Measurements from ENCODE around the gene MATR3.

Gene MATR3

GRCh38 chr5:139256820-139257219, 36.7 kb upstream of the MATR3 start:
- Histone ChIP-seq H3K4me2 (ENCODE audit: low read length) (no peak overlapping the region), H3F3A (ENCODE audit: control insufficient read depth, insufficient read depth) (no peaks in the 10 kb centered on the region), H3K9me2 (replicated peaks; ENCODE audit: control insufficient read depth, low read length) (no peaks in the 10 kb centered on the region), H3K4me1 (ENCODE audit: control insufficient read depth, low read length) (no peaks in the 10 kb centered on the region), H3K27me3 (ENCODE audit: control insufficient read depth, low read length) (peaks cover 20% of the 10 kb centered on the region), H3K36me3 (ENCODE audit: control insufficient read depth, low read length) (no peaks in the 10 kb centered on the region), H3K79me2 (ENCODE audit: control insufficient read depth, low read length) (no peaks in the 10 kb centered on the region), H3K27ac (ENCODE audit: low read depth, low read length) (no peak overlapping the region), H3K9me3 (ENCODE audit: control insufficient read depth, insufficient read depth, low read length) (no peaks in the 10 kb centered on the region), H3K4me3 (ENCODE audit: low read length) (no peak overlapping the region), H4K20me1 (ENCODE audit: control insufficient read depth, insufficient read depth, low read depth, low read length) (no peaks in the 10 kb centered on the region)
- TF ChIP-seq CTCF (IDR thresholded peaks at IDR 0.05; ENCODE audit: low read depth, low read length, poor library complexity, severe bottlenecking): no peak
- no peak for TF ChIP-seq EZH2phosphoT487 (IDR thresholded peaks at IDR 0.05; ENCODE audit: borderline replicate concordance, low read length)

DNA sequence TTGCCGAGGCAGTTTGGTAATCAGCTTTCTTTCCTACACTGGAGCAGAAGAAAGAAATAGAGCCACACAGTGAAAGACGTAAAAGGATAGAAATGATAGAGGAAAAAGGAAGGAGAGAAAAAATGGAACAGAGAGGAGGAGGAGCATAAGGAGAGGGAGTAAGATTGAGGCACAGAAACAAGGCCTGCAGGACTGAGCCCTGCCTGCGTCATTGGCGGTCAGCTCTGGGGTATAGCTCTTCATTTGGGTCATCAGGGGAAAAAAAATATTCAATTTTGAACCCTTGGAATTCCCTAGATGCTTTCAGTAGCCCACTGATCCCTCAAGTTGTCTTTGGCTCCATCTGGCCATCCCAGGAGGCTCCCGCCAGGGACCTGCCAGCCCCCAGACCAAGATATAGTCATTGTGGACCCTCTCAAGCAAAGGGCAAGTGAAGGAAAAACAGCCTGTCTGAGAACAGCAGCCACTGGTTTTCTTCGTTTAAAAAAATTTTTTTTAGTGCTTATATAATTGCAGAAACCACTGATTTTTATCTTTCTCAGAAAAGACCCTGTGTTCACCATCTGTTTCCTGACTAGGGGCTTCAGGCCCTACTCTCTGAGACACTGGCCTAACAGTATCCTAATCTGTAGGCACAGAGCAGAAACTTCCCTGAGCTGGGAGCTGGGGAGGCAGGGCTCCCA, 31.3 kb upstream of the MATR3 start:
- no peak overlapping the region for H3K4me2 ChIP-seq (ENCODE audit: low read length)
- H3K9me2 ChIP-seq (replicated peaks; ENCODE audit: control insufficient read depth, low read length): no peaks in the 10 kb centered on the region
- H3K27me3 ChIP-seq (ENCODE audit: control insufficient read depth, low read length): peaks cover 20% of the 10 kb centered on the region
- TF ChIP-seq EZH2phosphoT487 (IDR thresholded peaks at IDR 0.05; ENCODE audit: borderline replicate concordance, low read length) (no peak), CTCF (IDR thresholded peaks at IDR 0.05; ENCODE audit: low read depth, low read length, poor library complexity, severe bottlenecking) (no peak)
- H3K4me3 ChIP-seq (ENCODE audit: low read length): no peak overlapping the region
- H3K79me2 ChIP-seq (ENCODE audit: control insufficient read depth, low read length): no peaks in the 10 kb centered on the region
- H4K20me1 ChIP-seq (ENCODE audit: control insufficient read depth, insufficient read depth, low read depth, low read length): no peaks in the 10 kb centered on the region
- H3K4me1 ChIP-seq (ENCODE audit: control insufficient read depth, low read length): no peaks in the 10 kb centered on the region
- no peaks in the 10 kb centered on the region for H3K36me3 ChIP-seq (ENCODE audit: control insufficient read depth, low read length)
- no peaks in the 10 kb centered on the region for H3F3A ChIP-seq (ENCODE audit: control insufficient read depth, insufficient read depth)
- no peak overlapping the region for H3K27ac ChIP-seq (ENCODE audit: low read depth, low read length)
- no peaks in the 10 kb centered on the region for H3K9me3 ChIP-seq (ENCODE audit: control insufficient read depth, insufficient read depth, low read length)

DNA sequence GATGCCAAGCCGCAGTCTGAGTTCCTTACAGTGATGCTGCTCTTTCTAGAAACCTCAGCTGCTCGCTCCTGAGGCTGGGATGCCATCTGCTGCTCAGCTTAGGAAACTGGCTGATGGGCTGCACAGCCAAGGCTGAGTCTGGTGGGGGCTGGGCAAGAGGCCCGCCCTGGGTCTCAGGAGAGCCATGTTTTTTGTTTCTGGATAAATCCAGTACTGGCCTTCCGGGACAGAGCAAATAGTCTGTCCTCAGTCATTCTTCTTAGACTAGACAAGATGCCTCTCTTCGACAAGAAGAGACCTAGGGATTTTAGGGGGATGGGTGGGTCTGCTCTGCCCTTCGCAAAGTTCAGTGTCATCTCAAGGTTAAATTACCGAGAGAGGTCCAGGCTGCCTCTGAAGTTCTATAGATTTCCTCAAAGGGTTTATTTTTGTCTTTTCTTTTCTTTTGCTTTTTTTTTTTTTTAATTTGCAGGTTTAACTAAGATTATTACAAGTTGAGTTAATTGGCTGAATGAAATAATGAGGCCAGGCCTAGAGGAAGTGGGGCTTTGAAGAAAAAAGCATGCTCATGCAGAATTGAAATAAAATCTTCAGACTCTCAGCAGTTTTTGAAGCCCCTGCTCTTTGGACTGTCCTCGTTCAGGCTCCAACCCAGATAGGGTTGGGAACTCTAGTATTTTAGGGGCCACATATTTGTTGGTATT, 30.6 kb upstream of the MATR3 start:
- Histone ChIP-seq H3K4me2 (ENCODE audit: low read length) (no peak overlapping the region), H3K27ac (ENCODE audit: low read depth, low read length) (no peak overlapping the region), H4K20me1 (ENCODE audit: control insufficient read depth, insufficient read depth, low read depth, low read length) (no peaks in the 10 kb centered on the region), H3K36me3 (ENCODE audit: control insufficient read depth, low read length) (no peaks in the 10 kb centered on the region), H3F3A (ENCODE audit: control insufficient read depth, insufficient read depth) (no peaks in the 10 kb centered on the region), H3K4me3 (ENCODE audit: low read length) (no peak overlapping the region), H3K4me1 (ENCODE audit: control insufficient read depth, low read length) (peaks cover 2% of the 10 kb centered on the region), H3K9me2 (replicated peaks; ENCODE audit: control insufficient read depth, low read length) (no peaks in the 10 kb centered on the region), H3K27me3 (ENCODE audit: control insufficient read depth, low read length) (peaks cover 20% of the 10 kb centered on the region), H3K9me3 (ENCODE audit: control insufficient read depth, insufficient read depth, low read length) (no peaks in the 10 kb centered on the region), H3K79me2 (ENCODE audit: control insufficient read depth, low read length) (no peaks in the 10 kb centered on the region)
- TF ChIP-seq CTCF (IDR thresholded peaks at IDR 0.05; ENCODE audit: low read depth, low read length, poor library complexity, severe bottlenecking) (peak; percentile 63), EZH2phosphoT487 (IDR thresholded peaks at IDR 0.05; ENCODE audit: borderline replicate concordance, low read length) (no peak)

Data from DOHH2 (cell line).